ENCODE data around the gene ESRP2. TPM values are rescaled to one million over a fixed set of nuclear protein-coding genes. Genes with fewer than 3 reads are reported as not detected.
A peak's percentile ranks its signal among the peaks of the same experiment; 100 is the strongest.

ESRP2 gene
- total and polyA plus RNA-seq, 9 of the 15 experiments (the other 6 are each of a cell fraction or from before 2014, with no cell fraction given) = 0.05 to 0.15 (median 0.07) TPM; not detected in 6

DNA sequence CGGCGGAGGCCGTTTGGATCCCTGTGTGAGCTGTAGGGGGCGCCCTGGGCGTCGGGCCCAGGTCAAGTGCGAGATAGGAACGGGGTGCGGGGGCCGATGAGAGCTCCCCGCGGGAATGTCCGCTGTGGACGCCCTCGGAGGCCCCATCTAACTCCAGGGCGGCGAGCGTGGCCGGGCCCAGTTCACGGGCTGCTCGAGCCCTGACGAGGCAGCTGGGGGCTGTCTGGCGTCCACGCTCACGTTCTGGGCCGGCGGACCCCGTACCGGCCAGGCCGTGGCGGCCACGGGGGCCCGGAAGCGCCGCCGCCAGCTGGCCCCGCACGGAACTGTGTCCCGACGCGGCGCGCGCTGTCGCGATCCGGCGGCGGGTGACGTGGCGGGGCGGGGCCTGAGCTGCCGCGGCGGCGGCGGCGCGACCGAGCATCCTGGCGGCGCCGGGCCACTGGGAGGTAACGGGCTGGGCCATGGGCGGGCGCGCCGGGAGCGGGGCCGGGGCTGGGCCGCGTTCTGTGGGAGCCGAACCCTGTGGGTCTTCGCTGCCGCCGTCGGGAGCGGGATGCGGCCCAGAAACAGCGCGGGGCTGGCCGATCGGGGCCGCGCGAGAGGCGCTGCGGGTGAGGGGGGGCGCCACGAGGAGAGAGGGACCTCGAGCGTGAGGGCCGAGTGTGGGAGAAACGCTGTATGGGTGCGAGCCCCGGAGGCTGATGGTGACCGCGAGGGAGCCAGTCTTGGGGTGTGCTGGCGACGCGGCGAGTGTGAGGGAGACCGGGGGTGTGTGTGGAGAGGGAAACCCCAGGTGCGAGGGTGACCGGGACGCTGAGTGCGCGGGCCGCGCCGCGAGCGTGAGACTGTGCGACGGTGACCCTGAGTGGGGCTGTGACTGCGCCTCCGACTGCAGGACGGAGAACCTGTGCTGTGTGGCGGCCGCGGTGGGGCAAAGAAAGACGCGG is 28.5 kb upstream of the ESRP2 start, which contains the start of gene SLC7A6 (continued):
- TF ChIP-seq NRF1 (conservative IDR thresholded peaks at IDR 0.05 in 1 of 2, IDR thresholded peaks at IDR 0.05 in 1 of 2) = peak; percentile 69 to 74
- TF ChIP-seq ZBTB17 (CRISPR knock-in tag; IDR thresholded peaks at IDR 0.05) = 0 out of 2 replicates have a peak, but pooled peaks have one; percentile 63
- no peak for TF ChIP-seq PHB (CRISPR knock-in tag; IDR thresholded peaks at IDR 0.05)
- no peak for TF ChIP-seq PTRF (tag; IDR thresholded peaks at IDR 0.05)
- TF ChIP-seq NR2C2 (CRISPR knock-in tag; IDR thresholded peaks at IDR 0.05) = 0 out of 2 replicates have a peak, but pooled peaks have one; percentile 46
- peak; percentile 81 for TF ChIP-seq NR2C2 (tag; IDR thresholded peaks at IDR 0.05)
- TF ChIP-seq NR3C1 (CRISPR knock-in tag; IDR thresholded peaks at IDR 0.05) = no peak
- no peak for TF ChIP-seq ZNF280A (IDR thresholded peaks at IDR 0.05; ENCODE audit: low read depth, partially characterized antibody)
- peak; percentile 74; the same call in 1 of the 2 replicates for TF ChIP-seq ZNF511 (CRISPR knock-in tag; IDR thresholded peaks at IDR 0.05)
- TF ChIP-seq, protein P1, sequence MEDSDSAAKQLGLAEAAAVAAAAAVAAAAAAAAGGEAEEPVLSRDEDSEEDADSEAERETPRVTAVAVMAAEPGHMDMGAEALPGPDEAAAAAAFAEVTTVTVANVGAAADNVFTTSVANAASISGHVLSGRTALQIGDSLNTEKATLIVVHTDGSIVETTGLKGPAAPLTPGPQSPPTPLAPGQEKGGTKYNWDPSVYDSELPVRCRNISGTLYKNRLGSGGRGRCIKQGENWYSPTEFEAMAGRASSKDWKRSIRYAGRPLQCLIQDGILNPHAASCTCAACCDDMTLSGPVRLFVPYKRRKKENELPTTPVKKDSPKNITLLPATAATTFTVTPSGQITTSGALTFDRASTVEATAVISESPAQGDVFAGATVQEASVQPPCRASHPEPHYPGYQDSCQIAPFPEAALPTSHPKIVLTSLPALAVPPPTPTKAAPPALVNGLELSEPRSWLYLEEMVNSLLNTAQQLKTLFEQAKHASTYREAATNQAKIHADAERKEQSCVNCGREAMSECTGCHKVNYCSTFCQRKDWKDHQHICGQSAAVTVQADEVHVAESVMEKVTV (CRISPR knock-in tag; IDR thresholded peaks at IDR 0.05) = peak; percentile 44; the same call in 1 of the 2 replicates
- TF ChIP-seq, protein P2, sequence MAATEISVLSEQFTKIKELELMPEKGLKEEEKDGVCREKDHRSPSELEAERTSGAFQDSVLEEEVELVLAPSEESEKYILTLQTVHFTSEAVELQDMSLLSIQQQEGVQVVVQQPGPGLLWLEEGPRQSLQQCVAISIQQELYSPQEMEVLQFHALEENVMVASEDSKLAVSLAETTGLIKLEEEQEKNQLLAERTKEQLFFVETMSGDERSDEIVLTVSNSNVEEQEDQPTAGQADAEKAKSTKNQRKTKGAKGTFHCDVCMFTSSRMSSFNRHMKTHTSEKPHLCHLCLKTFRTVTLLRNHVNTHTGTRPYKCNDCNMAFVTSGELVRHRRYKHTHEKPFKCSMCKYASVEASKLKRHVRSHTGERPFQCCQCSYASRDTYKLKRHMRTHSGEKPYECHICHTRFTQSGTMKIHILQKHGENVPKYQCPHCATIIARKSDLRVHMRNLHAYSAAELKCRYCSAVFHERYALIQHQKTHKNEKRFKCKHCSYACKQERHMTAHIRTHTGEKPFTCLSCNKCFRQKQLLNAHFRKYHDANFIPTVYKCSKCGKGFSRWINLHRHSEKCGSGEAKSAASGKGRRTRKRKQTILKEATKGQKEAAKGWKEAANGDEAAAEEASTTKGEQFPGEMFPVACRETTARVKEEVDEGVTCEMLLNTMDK (IDR thresholded peaks at IDR 0.05; ENCODE audit: borderline replicate concordance, insufficient read depth, low read depth, low read length, poor library complexity, severe bottlenecking) = peak; percentile 95
- TF ChIP-seq ELF2 (CRISPR knock-in tag; IDR thresholded peaks at IDR 0.05) = peak; percentile 80
- TF ChIP-seq TOE1 (IDR thresholded peaks at IDR 0.05; ENCODE audit: borderline replicate concordance) = no peak; the same call in none of the 2 replicates
- 0 out of 2 replicates have a peak, but pooled peaks have one; percentile 58 for TF ChIP-seq TOE1 (CRISPR knock-in tag; IDR thresholded peaks at IDR 0.05; ENCODE audit: borderline replicate concordance, low read depth)
- TF ChIP-seq, protein P3, sequence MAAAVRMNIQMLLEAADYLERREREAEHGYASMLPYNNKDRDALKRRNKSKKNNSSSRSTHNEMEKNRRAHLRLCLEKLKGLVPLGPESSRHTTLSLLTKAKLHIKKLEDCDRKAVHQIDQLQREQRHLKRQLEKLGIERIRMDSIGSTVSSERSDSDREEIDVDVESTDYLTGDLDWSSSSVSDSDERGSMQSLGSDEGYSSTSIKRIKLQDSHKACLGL (CRISPR knock-in tag; IDR thresholded peaks at IDR 0.05; ENCODE audit: borderline replicate concordance, poor library complexity, severe bottlenecking) = no peak
- TF ChIP-seq, protein P4, sequence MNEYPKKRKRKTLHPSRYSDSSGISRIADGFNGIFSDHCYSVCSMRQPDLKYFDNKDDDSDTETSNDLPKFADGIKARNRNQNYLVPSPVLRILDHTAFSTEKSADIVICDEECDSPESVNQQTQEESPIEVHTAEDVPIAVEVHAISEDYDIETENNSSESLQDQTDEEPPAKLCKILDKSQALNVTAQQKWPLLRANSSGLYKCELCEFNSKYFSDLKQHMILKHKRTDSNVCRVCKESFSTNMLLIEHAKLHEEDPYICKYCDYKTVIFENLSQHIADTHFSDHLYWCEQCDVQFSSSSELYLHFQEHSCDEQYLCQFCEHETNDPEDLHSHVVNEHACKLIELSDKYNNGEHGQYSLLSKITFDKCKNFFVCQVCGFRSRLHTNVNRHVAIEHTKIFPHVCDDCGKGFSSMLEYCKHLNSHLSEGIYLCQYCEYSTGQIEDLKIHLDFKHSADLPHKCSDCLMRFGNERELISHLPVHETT (CRISPR knock-in tag; conservative IDR thresholded peaks at IDR 0.05 in 1 of 2, IDR thresholded peaks at IDR 0.05 in 1 of 2) = peak in 1 of 2 experiments; percentile 32; a peak in 1 of 4 replicates
- no peak for TF ChIP-seq POLR2AphosphoS2 (IDR thresholded peaks at IDR 0.05; ENCODE audit: low read length)

Data from K562 (cell line).